ENCODE data around the gene MYD88. TPM values are rescaled to one million over a fixed set of nuclear protein-coding genes. Genes with fewer than 3 reads are reported as not detected.

MYD88 gene
- total RNA-seq, 1 experiment from 2014 or later: 14.8 TPM

- POLR2A ChIA-PET: no interaction called here
Observed at GRCh38 chr3:38110314-38111050, 28.0 kb upstream of the MYD88 start.

More at GRCh38 chr3:38110314-38111050, 28.0 kb upstream of the MYD88 start:
- Histone ChIP-seq H3K9me2 (ENCODE audit: insufficient read depth) (no peaks in the 10 kb centered on the region), H3K4me3 (replicated peaks in 1 of 2; ENCODE audit: low read depth in 1 of 2, low read length in 2 of 2) (no peak overlapping the region), H3K36me3 (ENCODE audit: control insufficient read depth in 1 of 2, insufficient read depth in 2 of 2, low read length in 2 of 2) (no peaks in the 10 kb centered on the region), H2AFZ (ENCODE audit: low read depth, low read length, poor library complexity, severe bottlenecking) (no peak overlapping the region), H4K20me1 (ENCODE audit: insufficient read depth) (no peaks in the 10 kb centered on the region; the same call in 1 of the 2 replicates), H3K27ac (ENCODE audit: low read depth, low read length) (no peak overlapping the region), H3K79me2 (ENCODE audit: insufficient read depth, low read length) (no peaks in the 10 kb centered on the region), H3K4me1 (ENCODE audit: control insufficient read depth in 1 of 2, insufficient read depth in 2 of 2, low read length in 2 of 2) (no peaks in the 10 kb centered on the region), H3K9ac (ENCODE audit: low read length) (no peak overlapping the region), H3K9me3 (ENCODE audit: control insufficient read depth in 1 of 2, insufficient read depth in 1 of 2, low read depth in 1 of 2, low read length in 2 of 2) (no peaks in the 10 kb centered on the region), H3K4me2 (ENCODE audit: low read length) (no peak overlapping the region), H3K27me3 (ENCODE audit: insufficient read depth, low read length) (no peaks in the 10 kb centered on the region)
- TF ChIP-seq SRF (IDR thresholded peaks at IDR 0.05; ENCODE audit: low read depth): no peak
- TF ChIP-seq ZFX (IDR thresholded peaks at IDR 0.05): no peak
- no peak for TF ChIP-seq RAD21 (IDR thresholded peaks at IDR 0.05; ENCODE audit: low read depth)
- no peak for TF ChIP-seq REST (IDR thresholded peaks at IDR 0.05; ENCODE audit: low read depth)
- no peak for TF ChIP-seq EZH2phosphoT487 (IDR thresholded peaks at IDR 0.05; ENCODE audit: borderline replicate concordance)
- TF ChIP-seq, protein P1, sequence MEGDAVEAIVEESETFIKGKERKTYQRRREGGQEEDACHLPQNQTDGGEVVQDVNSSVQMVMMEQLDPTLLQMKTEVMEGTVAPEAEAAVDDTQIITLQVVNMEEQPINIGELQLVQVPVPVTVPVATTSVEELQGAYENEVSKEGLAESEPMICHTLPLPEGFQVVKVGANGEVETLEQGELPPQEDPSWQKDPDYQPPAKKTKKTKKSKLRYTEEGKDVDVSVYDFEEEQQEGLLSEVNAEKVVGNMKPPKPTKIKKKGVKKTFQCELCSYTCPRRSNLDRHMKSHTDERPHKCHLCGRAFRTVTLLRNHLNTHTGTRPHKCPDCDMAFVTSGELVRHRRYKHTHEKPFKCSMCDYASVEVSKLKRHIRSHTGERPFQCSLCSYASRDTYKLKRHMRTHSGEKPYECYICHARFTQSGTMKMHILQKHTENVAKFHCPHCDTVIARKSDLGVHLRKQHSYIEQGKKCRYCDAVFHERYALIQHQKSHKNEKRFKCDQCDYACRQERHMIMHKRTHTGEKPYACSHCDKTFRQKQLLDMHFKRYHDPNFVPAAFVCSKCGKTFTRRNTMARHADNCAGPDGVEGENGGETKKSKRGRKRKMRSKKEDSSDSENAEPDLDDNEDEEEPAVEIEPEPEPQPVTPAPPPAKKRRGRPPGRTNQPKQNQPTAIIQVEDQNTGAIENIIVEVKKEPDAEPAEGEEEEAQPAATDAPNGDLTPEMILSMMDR (IDR thresholded peaks at IDR 0.05 in 2 of 3, conservative IDR thresholded peaks at IDR 0.05 in 1 of 3; ENCODE audit: borderline replicate concordance in 1 of 3, insufficient read depth in 1 of 3, low read depth in 2 of 3, low read length in 2 of 3): no peak
- no peak for TF ChIP-seq CBX3 (IDR thresholded peaks at IDR 0.05; ENCODE audit: low read depth)
- no peak for TF ChIP-seq POLR2A (IDR thresholded peaks at IDR 0.05; ENCODE audit: borderline replicate concordance, extremely low read depth, insufficient read depth, insufficient read length)
- TF ChIP-seq YY1 (IDR thresholded peaks at IDR 0.05; ENCODE audit: extremely low read depth, insufficient replicate concordance, low read depth, low read length): no peak
- TF ChIP-seq ZNF274 (IDR thresholded peaks at IDR 0.05; ENCODE audit: low read depth, low read length): no peak
- no peak for TF ChIP-seq TCF7L2 (IDR thresholded peaks at IDR 0.05; ENCODE audit: borderline replicate concordance, extremely low read depth, insufficient read depth, insufficient read length)
- no peak for TF ChIP-seq ELF1 (IDR thresholded peaks at IDR 0.05; ENCODE audit: borderline replicate concordance, low read depth)
- TF ChIP-seq CEBPB (IDR thresholded peaks at IDR 0.05; ENCODE audit: low read depth): no peak
- TF ChIP-seq FOSL1 (IDR thresholded peaks at IDR 0.05; ENCODE audit: low read depth): no peak
- no peak for TF ChIP-seq EGR1 (IDR thresholded peaks at IDR 0.05; ENCODE audit: low read depth)
- TF ChIP-seq ZBTB33 (IDR thresholded peaks at IDR 0.05; ENCODE audit: extremely low read depth, insufficient replicate concordance, low read length): no peak
- no peak for TF ChIP-seq POLR2AphosphoS5 (IDR thresholded peaks at IDR 0.05; ENCODE audit: low read depth, low read length)
- no peak for TF ChIP-seq SIN3A (IDR thresholded peaks at IDR 0.05; ENCODE audit: low read depth)
- TF ChIP-seq JUND (IDR thresholded peaks at IDR 0.05): no peak
- no TSS peak for BruUV-seq (replicated peaks)
- ChIA-PET RAD21 (ENCODE audit: low non-redundant PET in 1 of 2, low total read pairs in 2 of 2, uncharacterized antibody in 2 of 2, unreplicated experiment in 2 of 2) (no interaction called here), CTCF (no interaction called here)
- DNase-seq (ENCODE audit: low read depth, low spot score) (no peak), ATAC-seq (no peak)
- intact Hi-C loops (cut with micrococcal nuclease): loop anchor here (10.0 kb wide), 1 partner anchor 136 kb away; no protein-coding TSS in a partner anchor
